HG03045 (cell line): ENCODE results near the gene MXRA8.
"Not testable (repeated sequence)": the region's sequence is repeated elsewhere in the genome, so short reads cannot be mapped to it uniquely, and the experiment has no call there.

Experiments used
- ATAC-seq: cut with Tn5 transposase; IDR thresholded peaks from one replicate; pipeline ENCODE4 v1.9.1; 2021; ENCODE audit warnings: mild to moderate bottlenecking, moderate library complexity; ENCODE audit not compliant: unreplicated experiment

MXRA8 gene

GRCh38 chr1:1324524-1325287, 33.6 kb downstream of the MXRA8 start, which contains the start of the genes CPTP and INTS11:
Gene CPTP, plus strand, starts transcription at chr1:1324802. Its CDS starts 2,109 bp downstream, at chr1:1326911.
Gene INTS11, minus strand, starts transcription at chr1:1324660. Its CDS starts 52 bp downstream, at chr1:1324608.
- ATAC-seq = peak; percentile 64

- peak; percentile 28 for ATAC-seq
Measured at GRCh38 chr1:1324084-1324523, 34.3 kb downstream of the MXRA8 start.

- no peak for ATAC-seq
Measured at GRCh38 chr1:1322952-1323351, 35.4 kb downstream of the MXRA8 start.

GRCh38 chr1:1322418-1322817, 35.9 kb downstream of the MXRA8 start:
- no peak for ATAC-seq

- ATAC-seq = no peak
Measured at GRCh38 chr1:1321477-1321876, 36.9 kb downstream of the MXRA8 start.

- no peak for ATAC-seq
Measured at GRCh38 chr1:1320666-1321448, 37.5 kb downstream of the MXRA8 start.

- ATAC-seq = no peak
Measured at GRCh38 chr1:1319646-1319941, 38.8 kb downstream of the MXRA8 start.

- no peak for ATAC-seq
Measured at GRCh38 chr1:1318777-1319645, 39.3 kb downstream of the MXRA8 start.

- ATAC-seq = no peak
Measured at GRCh38 chr1:1318131-1318652, 40.2 kb downstream of the MXRA8 start.

- ATAC-seq = no peak
Measured at GRCh38 chr1:1317420-1317819, 40.9 kb downstream of the MXRA8 start.

- ATAC-seq = not testable (repeated sequence)
Measured at GRCh38 chr1:1316199-1316598, 42.2 kb downstream of the MXRA8 start.

- ATAC-seq = no peak
Measured at GRCh38 chr1:1315435-1315954, 42.9 kb downstream of the MXRA8 start.

- no peak for ATAC-seq
Measured at GRCh38 chr1:1314678-1315335, 43.5 kb downstream of the MXRA8 start.

GRCh38 chr1:1314237-1314586, 44.1 kb downstream of the MXRA8 start:
- no peak for ATAC-seq

- no peak for ATAC-seq
Measured at GRCh38 chr1:1313500-1314236, 44.7 kb downstream of the MXRA8 start.

GRCh38 chr1:1312450-1313314, 45.7 kb downstream of the MXRA8 start:
- no peak for ATAC-seq

GRCh38 chr1:1311107-1312104, 46.9 kb downstream of the MXRA8 start:
- ATAC-seq = no peak
